Forelimb muscle (tissue), 1 donor: Measurements from ENCODE around the gene LGMN. TPM values are rescaled to one million over a fixed set of nuclear protein-coding genes. Genes with fewer than 3 reads are reported as not detected.

Experiments
- polyA plus RNA-seq: library from polyadenylated mRNA; unstranded; fragments of 120-200 nt; gene quantifications from one replicate; pipeline ENCODE4 v1.2.1, GENCODE V29; 2013; ENCODE audit not compliant: insufficient read length

The LGMN gene
- polyA plus RNA-seq, 1 donor, result 82.3 TPM

Other genes starting within 250 kb of the LGMN start
- 10.8 TPM for gene RIN3, start 234.8 kb downstream of the LGMN start, polyA plus RNA-seq
- 28.1 TPM for gene GOLGA5, start 45.7 kb upstream of the LGMN start, polyA plus RNA-seq
- gene CHGA, start 174.5 kb upstream of the LGMN start, polyA plus RNA-seq, result not detected